GM23338 (cell line): ENCODE measurements around the gene WNK1.

Experiments used
- EZH2 ChIP-seq: fragments of 200-600 bp; sonication (generic); IDR thresholded peaks from one replicate; pipeline ENCODE4 v1.8.0; 2017; ENCODE audit warnings: antibody characterized with exemption, mild to moderate bottlenecking, low read depth; ENCODE audit not compliant: unreplicated experiment
- STAT1 ChIP-seq: IDR thresholded peaks from one replicate; pipeline ENCODE4 v1.6.1; 2016; ENCODE audit warnings: antibody characterized with exemption; ENCODE audit not compliant: unreplicated experiment
- TF ChIP-seq, protein P1 (sequence below): fragments of 250-450 bp; sonication (Bioruptor Pico); IDR thresholded peaks from 2 replicates; pipeline ENCODE4 v1.5.0; 2020; ENCODE audit warnings: mild to moderate bottlenecking, moderate library complexity
- TF ChIP-seq, protein P2 (sequence below), 2 experiments: fragments of 200-600 bp in 1 of 2; sonication (generic) in 1 of 2; conservative IDR thresholded peaks; 2 replicates each; pipeline versions ENCODE4 v1.5.1 to v1.6.1; 2016 to 2017; ENCODE audit warnings: antibody characterized with exemption in 2 of 2, low read depth in 2 of 2, mild to moderate bottlenecking in 2 of 2, moderate library complexity in 1 of 2

DNA sequence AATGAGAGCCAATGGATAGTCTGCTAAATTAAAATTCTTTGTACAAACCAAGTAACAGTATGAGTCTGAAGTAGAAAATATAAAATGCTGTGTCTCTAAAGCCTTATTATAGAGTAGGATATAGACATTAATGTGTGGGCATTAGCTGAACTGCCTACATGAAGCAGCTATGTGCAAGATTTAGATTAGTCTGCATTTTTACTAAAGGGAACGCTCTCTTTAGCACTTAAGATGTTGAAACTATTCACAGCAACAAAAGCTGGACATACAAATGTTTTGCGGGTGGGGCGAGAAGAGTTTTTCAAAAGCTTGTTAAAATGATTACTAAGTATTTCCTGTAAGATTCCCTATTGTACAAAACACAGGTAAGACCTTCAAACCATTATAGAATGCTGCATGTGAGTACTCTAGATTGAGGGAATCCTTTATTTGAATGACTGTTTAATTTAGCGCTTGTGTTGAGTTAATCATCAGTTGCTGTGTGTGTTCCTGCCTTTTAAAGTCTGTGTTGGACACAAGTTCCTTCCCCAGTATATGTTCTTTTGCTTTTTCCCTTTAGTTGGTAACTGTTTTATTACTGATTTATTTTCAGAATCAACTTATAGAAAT is 110.0 kb downstream of the WNK1 start:
- TF ChIP-seq, protein P1, sequence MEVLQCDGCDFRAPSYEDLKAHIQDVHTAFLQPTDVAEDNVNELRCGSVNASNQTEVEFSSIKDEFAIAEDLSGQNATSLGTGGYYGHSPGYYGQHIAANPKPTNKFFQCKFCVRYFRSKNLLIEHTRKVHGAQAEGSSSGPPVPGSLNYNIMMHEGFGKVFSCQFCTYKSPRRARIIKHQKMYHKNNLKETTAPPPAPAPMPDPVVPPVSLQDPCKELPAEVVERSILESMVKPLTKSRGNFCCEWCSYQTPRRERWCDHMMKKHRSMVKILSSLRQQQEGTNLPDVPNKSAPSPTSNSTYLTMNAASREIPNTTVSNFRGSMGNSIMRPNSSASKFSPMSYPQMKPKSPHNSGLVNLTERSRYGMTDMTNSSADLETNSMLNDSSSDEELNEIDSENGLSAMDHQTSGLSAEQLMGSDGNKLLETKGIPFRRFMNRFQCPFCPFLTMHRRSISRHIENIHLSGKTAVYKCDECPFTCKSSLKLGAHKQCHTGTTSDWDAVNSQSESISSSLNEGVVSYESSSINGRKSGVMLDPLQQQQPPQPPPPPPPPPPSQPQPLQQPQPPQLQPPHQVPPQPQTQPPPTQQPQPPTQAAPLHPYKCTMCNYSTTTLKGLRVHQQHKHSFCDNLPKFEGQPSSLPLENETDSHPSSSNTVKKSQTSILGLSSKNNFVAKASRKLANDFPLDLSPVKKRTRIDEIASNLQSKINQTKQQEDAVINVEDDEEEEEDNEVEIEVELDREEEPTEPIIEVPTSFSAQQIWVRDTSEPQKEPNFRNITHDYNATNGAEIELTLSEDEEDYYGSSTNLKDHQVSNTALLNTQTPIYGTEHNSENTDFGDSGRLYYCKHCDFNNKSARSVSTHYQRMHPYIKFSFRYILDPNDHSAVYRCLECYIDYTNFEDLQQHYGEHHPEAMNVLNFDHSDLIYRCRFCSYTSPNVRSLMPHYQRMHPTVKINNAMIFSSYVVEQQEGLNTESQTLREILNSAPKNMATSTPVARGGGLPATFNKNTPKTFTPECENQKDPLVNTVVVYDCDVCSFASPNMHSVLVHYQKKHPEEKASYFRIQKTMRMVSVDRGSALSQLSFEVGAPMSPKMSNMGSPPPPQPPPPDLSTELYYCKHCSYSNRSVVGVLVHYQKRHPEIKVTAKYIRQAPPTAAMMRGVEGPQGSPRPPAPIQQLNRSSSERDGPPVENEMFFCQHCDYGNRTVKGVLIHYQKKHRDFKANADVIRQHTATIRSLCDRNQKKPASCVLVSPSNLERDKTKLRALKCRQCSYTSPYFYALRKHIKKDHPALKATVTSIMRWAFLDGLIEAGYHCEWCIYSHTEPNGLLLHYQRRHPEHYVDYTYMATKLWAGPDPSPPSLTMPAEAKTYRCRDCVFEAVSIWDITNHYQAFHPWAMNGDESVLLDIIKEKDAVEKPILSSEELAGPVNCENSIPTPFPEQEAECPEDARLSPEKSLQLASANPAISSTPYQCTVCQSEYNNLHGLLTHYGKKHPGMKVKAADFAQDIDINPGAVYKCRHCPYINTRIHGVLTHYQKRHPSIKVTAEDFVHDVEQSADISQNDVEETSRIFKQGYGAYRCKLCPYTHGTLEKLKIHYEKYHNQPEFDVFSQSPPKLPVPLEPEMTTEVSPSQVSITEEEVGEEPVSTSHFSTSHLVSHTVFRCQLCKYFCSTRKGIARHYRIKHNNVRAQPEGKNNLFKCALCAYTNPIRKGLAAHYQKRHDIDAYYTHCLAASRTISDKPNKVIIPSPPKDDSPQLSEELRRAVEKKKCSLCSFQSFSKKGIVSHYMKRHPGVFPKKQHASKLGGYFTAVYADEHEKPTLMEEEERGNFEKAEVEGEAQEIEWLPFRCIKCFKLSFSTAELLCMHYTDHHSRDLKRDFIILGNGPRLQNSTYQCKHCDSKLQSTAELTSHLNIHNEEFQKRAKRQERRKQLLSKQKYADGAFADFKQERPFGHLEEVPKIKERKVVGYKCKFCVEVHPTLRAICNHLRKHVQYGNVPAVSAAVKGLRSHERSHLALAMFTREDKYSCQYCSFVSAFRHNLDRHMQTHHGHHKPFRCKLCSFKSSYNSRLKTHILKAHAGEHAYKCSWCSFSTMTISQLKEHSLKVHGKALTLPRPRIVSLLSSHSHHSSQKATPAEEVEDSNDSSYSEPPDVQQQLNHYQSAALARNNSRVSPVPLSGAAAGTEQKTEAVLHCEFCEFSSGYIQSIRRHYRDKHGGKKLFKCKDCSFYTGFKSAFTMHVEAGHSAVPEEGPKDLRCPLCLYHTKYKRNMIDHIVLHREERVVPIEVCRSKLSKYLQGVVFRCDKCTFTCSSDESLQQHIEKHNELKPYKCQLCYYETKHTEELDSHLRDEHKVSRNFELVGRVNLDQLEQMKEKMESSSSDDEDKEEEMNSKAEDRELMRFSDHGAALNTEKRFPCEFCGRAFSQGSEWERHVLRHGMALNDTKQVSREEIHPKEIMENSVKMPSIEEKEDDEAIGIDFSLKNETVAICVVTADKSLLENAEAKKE (CRISPR knock-in tag), result no peak
- TF ChIP-seq, protein P2, sequence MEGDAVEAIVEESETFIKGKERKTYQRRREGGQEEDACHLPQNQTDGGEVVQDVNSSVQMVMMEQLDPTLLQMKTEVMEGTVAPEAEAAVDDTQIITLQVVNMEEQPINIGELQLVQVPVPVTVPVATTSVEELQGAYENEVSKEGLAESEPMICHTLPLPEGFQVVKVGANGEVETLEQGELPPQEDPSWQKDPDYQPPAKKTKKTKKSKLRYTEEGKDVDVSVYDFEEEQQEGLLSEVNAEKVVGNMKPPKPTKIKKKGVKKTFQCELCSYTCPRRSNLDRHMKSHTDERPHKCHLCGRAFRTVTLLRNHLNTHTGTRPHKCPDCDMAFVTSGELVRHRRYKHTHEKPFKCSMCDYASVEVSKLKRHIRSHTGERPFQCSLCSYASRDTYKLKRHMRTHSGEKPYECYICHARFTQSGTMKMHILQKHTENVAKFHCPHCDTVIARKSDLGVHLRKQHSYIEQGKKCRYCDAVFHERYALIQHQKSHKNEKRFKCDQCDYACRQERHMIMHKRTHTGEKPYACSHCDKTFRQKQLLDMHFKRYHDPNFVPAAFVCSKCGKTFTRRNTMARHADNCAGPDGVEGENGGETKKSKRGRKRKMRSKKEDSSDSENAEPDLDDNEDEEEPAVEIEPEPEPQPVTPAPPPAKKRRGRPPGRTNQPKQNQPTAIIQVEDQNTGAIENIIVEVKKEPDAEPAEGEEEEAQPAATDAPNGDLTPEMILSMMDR (conservative IDR thresholded peaks at IDR 0.05; ENCODE audit: low read depth in 2 of 2), result no peak
- TF ChIP-seq EZH2 (no peak), STAT1 (no peak)
